Nephron (organoid): ENCODE results near the gene PADI1.

Experiments used
- H3K27ac Mint-ChIP-seq, 3 experiments: 2 replicates each; pipeline ENCODE4 v1.8.0; 2020; ENCODE audit warnings: mixed read lengths in 3 of 3, mild to moderate bottlenecking in 2 of 3, moderate library complexity in 1 of 3
- H3K27me3 Mint-ChIP-seq: 2 replicates; pipeline ENCODE4 v1.8.0; 2021; ENCODE audit warnings: low read depth, mild to moderate bottlenecking, moderate library complexity, mixed read lengths
- H3K36me3 Mint-ChIP-seq: 2 replicates; pipeline ENCODE4 v1.8.0; 2020; ENCODE audit warnings: low read depth, mixed read lengths
- H3K4me1 Mint-ChIP-seq: 2 replicates; pipeline ENCODE4 v1.8.0; 2020; ENCODE audit warnings: mixed read lengths
- H3K4me3 Mint-ChIP-seq, 3 experiments: 2 replicates each; pipeline ENCODE4 v1.8.0; 2020; ENCODE audit warnings: mild to moderate bottlenecking in 3 of 3, mixed read lengths in 3 of 3, moderate library complexity in 2 of 3
- H3K9me3 Mint-ChIP-seq: 2 replicates; pipeline ENCODE4 v1.8.0; 2020; ENCODE audit warnings: mixed read lengths
- TF ChIP-seq, protein P1 (sequence below), 3 experiments: fragments of 200-600 bp; sonication (generic); IDR thresholded peaks; one replicate each; pipeline ENCODE4 v1.5.0; 2021; ENCODE audit warnings: antibody characterized with exemption in 3 of 3; ENCODE audit not compliant: unreplicated experiment in 3 of 3

The PADI1 gene

GRCh38 chr1:17167041-17167785, 37.7 kb upstream of the PADI1 start:
- H3K27ac Mint-ChIP-seq, result no peak overlapping the region
- peaks cover 5% of the 10 kb centered on the region for H3K4me1 Mint-ChIP-seq
- H3K36me3 Mint-ChIP-seq, result no peaks in the 10 kb centered on the region
- TF ChIP-seq, protein P1, sequence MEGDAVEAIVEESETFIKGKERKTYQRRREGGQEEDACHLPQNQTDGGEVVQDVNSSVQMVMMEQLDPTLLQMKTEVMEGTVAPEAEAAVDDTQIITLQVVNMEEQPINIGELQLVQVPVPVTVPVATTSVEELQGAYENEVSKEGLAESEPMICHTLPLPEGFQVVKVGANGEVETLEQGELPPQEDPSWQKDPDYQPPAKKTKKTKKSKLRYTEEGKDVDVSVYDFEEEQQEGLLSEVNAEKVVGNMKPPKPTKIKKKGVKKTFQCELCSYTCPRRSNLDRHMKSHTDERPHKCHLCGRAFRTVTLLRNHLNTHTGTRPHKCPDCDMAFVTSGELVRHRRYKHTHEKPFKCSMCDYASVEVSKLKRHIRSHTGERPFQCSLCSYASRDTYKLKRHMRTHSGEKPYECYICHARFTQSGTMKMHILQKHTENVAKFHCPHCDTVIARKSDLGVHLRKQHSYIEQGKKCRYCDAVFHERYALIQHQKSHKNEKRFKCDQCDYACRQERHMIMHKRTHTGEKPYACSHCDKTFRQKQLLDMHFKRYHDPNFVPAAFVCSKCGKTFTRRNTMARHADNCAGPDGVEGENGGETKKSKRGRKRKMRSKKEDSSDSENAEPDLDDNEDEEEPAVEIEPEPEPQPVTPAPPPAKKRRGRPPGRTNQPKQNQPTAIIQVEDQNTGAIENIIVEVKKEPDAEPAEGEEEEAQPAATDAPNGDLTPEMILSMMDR (IDR thresholded peaks at IDR 0.05; ENCODE audit: unreplicated experiment in 3 of 3), result no peak
- H3K27me3 Mint-ChIP-seq, result peaks cover 12% of the 10 kb centered on the region
- no peaks in the 10 kb centered on the region for H3K9me3 Mint-ChIP-seq
- H3K4me3 Mint-ChIP-seq, result no peak overlapping the region

GRCh38 chr1:17167786-17168090, 37.2 kb upstream of the PADI1 start:
- H3K4me3 Mint-ChIP-seq, result no peak overlapping the region

DNA sequence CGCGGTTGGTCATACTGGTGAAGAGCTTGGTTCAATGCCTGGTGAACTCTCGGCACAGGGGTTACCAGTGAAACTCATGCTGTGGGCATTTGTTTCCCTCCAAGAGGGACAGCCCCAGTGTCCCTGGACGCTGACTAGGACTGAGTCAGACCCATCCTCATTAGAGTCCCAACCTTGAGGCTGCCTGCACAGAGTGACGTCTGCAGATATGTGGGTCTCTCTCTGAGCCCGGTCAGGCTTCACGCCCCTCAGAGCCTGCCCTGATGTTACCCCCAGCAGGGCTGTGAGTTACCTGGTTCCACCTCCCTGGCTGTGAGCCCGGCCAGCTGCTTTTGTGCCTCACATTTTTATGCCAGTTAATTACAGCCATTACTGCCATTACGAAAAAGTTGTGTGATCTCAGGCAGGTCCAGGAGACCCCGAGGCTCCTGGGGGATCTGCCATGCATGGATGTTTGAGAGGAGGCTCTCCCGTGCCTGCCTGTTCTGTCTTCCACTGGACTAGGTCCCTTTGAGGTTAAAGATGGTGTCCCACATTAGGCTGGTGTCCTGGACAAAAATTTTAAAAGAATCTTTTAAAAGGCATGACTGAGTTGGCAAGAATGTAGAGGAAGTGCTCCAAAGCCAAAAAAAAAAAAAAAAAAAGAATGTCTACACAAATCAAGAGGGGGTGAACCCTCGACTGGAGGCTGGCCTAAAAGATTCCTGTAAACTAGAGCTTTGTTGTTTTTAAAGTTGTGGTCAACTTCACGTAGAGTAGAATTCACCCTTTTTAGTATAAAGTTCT, 36.6 kb upstream of the PADI1 start:
- H3K27ac Mint-ChIP-seq, result no peak overlapping the region
- H3K9me3 Mint-ChIP-seq, result no peaks in the 10 kb centered on the region

More at GRCh38 chr1:17167786-17168090, 37.2 kb upstream of the PADI1 start:
- TF ChIP-seq, protein P1 (IDR thresholded peaks at IDR 0.05; ENCODE audit: unreplicated experiment in 3 of 3), result no peak
- no peak overlapping the region for H3K27ac Mint-ChIP-seq
- H3K4me1 Mint-ChIP-seq, result peaks cover 5% of the 10 kb centered on the region
- peaks cover 12% of the 10 kb centered on the region for H3K27me3 Mint-ChIP-seq
- H3K9me3 Mint-ChIP-seq, result no peaks in the 10 kb centered on the region
- no peaks in the 10 kb centered on the region for H3K36me3 Mint-ChIP-seq

DNA sequence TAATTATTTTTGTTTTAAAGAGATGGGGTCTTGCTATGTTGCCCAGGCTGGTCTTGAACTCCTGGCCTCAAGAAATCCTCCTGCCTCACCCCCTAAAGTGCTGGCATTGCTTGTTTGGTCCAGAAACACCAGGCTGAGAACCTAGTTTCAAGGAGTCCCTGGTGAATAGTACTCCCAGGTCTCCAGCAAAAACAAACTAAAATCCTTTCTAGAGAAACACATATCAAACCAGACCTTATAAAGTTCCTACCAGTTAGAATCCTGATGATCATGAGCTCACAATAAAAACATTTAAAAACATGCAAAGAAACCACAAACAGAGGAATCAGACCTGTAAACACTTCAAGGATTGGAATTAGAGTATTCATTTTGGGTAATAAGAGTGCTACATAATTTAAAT, 34.4 kb upstream of the PADI1 start:
- Mint-ChIP-seq H3K27ac (no peak overlapping the region), H3K9me3 (peaks cover 7% of the 10 kb centered on the region), H3K4me1 (peaks cover 5% of the 10 kb centered on the region), H3K36me3 (no peaks in the 10 kb centered on the region), H3K27me3 (no peaks in the 10 kb centered on the region), H3K4me3 (no peak overlapping the region)
- TF ChIP-seq, protein P1 (IDR thresholded peaks at IDR 0.05; ENCODE audit: unreplicated experiment in 3 of 3), result no peak

More for the DNA sequence above, 36.6 kb upstream of the PADI1 start:
- Mint-ChIP-seq H3K27me3 (peaks cover 12% of the 10 kb centered on the region), H3K4me1 (peaks cover 5% of the 10 kb centered on the region), H3K4me3 (no peak overlapping the region), H3K36me3 (no peaks in the 10 kb centered on the region)
- TF ChIP-seq, protein P1 (IDR thresholded peaks at IDR 0.05; ENCODE audit: unreplicated experiment in 3 of 3), result no peak

GRCh38 chr1:17173217-17173616, 31.7 kb upstream of the PADI1 start:
- Mint-ChIP-seq H3K27me3 (no peaks in the 10 kb centered on the region), H3K4me1 (peaks cover 5% of the 10 kb centered on the region), H3K36me3 (no peaks in the 10 kb centered on the region), H3K27ac (no peak overlapping the region), H3K4me3 (no peak overlapping the region), H3K9me3 (peaks cover 13% of the 10 kb centered on the region)
- TF ChIP-seq, protein P1 (IDR thresholded peaks at IDR 0.05; ENCODE audit: unreplicated experiment in 3 of 3), result no peak
